Neuronal stem cell (in vitro differentiated cells): ENCODE measurements around the gene HCRTR2.

ENCODE experiments used
- DNase-seq: peaks from one replicate; pipeline ENCODE4 v3.0.0-alpha.2; 2013; ENCODE audit warnings: low spot score
- H2AFZ ChIP-seq: one replicate; pipeline ENCODE4 v1.6.1; 2013; ENCODE audit warnings: mild to moderate bottlenecking, low read length, inconsistent platforms
- H2AK5ac ChIP-seq: 2 replicates; pipeline ENCODE4 v1.6.1; 2013; ENCODE audit warnings: low read depth, mild to moderate bottlenecking, inconsistent platforms, low read length, moderate library complexity, mixed read lengths
- H2BK120ac ChIP-seq: 2 replicates; pipeline ENCODE4 v1.6.1; 2013; ENCODE audit warnings: low read depth, mild to moderate bottlenecking, inconsistent platforms, low read length, moderate library complexity, mixed read lengths
- H2BK12ac ChIP-seq: one replicate; pipeline ENCODE4 v1.6.1; 2013; ENCODE audit warnings: low read length, inconsistent platforms
- H2BK15ac ChIP-seq: 2 replicates; pipeline ENCODE4 v1.6.1; 2013; ENCODE audit warnings: mild to moderate bottlenecking, low read length, inconsistent platforms, mixed read lengths
- H2BK5ac ChIP-seq: one replicate; pipeline ENCODE4 v1.6.1; 2013; ENCODE audit warnings: inconsistent platforms, mild to moderate bottlenecking, low read length, moderate library complexity
- H3K14ac ChIP-seq: one replicate; pipeline ENCODE4 v1.6.1; 2013; ENCODE audit warnings: low read length, inconsistent platforms
- H3K18ac ChIP-seq: 2 replicates; pipeline ENCODE4 v1.6.1; 2013; ENCODE audit warnings: low read length, inconsistent platforms
- H3K23ac ChIP-seq: 2 replicates; pipeline ENCODE4 v1.6.1; 2013; ENCODE audit warnings: low read depth, mild to moderate bottlenecking, mixed read lengths, low read length, inconsistent platforms; ENCODE audit not compliant: poor library complexity
- H3K27ac ChIP-seq: replicated peaks from 3 replicates; pipeline ENCODE4 v1.5.1; 2013; ENCODE audit warnings: low read length, inconsistent platforms
- H3K27me3 ChIP-seq, 3 experiments: 2 replicates each; pipeline ENCODE4 v1.6.1; 2013; ENCODE audit warnings: low read length in 3 of 3, mild to moderate bottlenecking in 2 of 3, inconsistent platforms in 1 of 3, low read depth in 1 of 3, mixed read lengths in 1 of 3, moderate library complexity in 1 of 3; ENCODE audit not compliant: control insufficient read depth in 3 of 3, insufficient read depth in 3 of 3
- H3K36me3 ChIP-seq, 2 donors: replicated peaks in 1 of 2; 2 replicates each; pipeline ENCODE4 v1.6.1; 2013; ENCODE audit warnings: low read length in 2 of 2; ENCODE audit not compliant: control insufficient read depth in 2 of 2, insufficient read depth in 2 of 2
- H3K4ac ChIP-seq: 2 replicates; pipeline ENCODE4 v1.6.1; 2013; ENCODE audit warnings: inconsistent platforms, mild to moderate bottlenecking, low read length, moderate library complexity
- H3K4me1 ChIP-seq, 2 donors: 1 replicate in 1 of 2; 2 replicates in 1 of 2; pipeline ENCODE4 v1.6.1; 2013; ENCODE audit warnings: low read length in 2 of 2, low read depth in 1 of 2; ENCODE audit not compliant: control insufficient read depth in 2 of 2, insufficient read depth in 1 of 2
- H3K4me2 ChIP-seq: one replicate; pipeline ENCODE4 v1.6.1; 2013; ENCODE audit warnings: mild to moderate bottlenecking, low read length, inconsistent platforms; ENCODE audit not compliant: insufficient read depth, poor library complexity, severe bottlenecking
- H3K4me3 ChIP-seq, 2 donors: 2 replicates each; pipeline ENCODE4 v1.5.1; 2013; ENCODE audit warnings: low read length in 2 of 2, mild to moderate bottlenecking in 2 of 2, inconsistent platforms in 1 of 2, moderate library complexity in 1 of 2
- H3K79me1 ChIP-seq: one replicate; pipeline ENCODE4 v1.6.1; 2013; ENCODE audit warnings: low read depth, mild to moderate bottlenecking, inconsistent platforms, low read length, moderate library complexity
- H3K9ac ChIP-seq: one replicate; pipeline ENCODE4 v1.6.1; 2013; ENCODE audit warnings: mild to moderate bottlenecking, low read depth, low read length, inconsistent platforms; ENCODE audit not compliant: poor library complexity
- H3K9me3 ChIP-seq, 2 donors: replicated peaks in 1 of 2; 2 replicates each; pipeline versions ENCODE3 to v1.6.1; 2013; ENCODE audit warnings: low read length in 2 of 2, mild to moderate bottlenecking in 2 of 2, inconsistent platforms in 1 of 2, low read depth in 1 of 2, mixed read lengths in 1 of 2, moderate library complexity in 1 of 2; ENCODE audit not compliant: control insufficient read depth in 2 of 2, insufficient read depth in 1 of 2
- H4K8ac ChIP-seq: one replicate; pipeline ENCODE4 v1.6.1; 2013; ENCODE audit warnings: low read depth, mild to moderate bottlenecking, inconsistent platforms, low read length, moderate library complexity
- H4K91ac ChIP-seq: one replicate; pipeline ENCODE4 v1.6.1; 2013; ENCODE audit warnings: low read length, low read depth, mild to moderate bottlenecking, inconsistent platforms; ENCODE audit not compliant: poor library complexity
- WGBS, 2 donors: extraction: QIAGEN DNeasy Blood & Tissue Kit; methylation state at CpG; one replicate each; pipeline ENCODE4 v1.1.7; 2013; ENCODE audit warnings: missing lambda C conversion rate in 2 of 2, mixed read lengths in 1 of 2; ENCODE audit not compliant: insufficient read length in 2 of 2, insufficient replicate concordance in 1 of 2; ENCODE audit errors: extremely low coverage in 2 of 2; 5-methylcytosine and 5-hydroxymethylcytosine counted together

Gene HCRTR2

DNA sequence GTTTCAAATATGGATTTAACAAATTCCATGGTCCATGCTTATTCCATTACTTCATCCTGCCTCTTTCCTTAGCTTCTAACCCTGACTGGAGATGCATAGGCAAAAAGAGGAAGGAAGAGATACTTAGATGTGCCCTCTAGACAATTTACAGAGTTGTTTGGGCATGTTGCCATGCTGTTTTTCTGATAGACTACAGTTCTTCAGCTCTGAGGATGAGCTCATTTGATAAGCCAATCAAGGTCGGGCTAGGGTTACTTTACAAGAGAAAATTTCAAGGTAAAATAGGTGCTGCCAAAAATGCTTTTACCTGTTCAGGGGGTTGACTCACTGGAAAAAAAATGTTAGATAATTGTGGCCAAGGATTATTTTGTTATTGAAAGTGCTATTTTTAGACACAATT lies 5.9 kb downstream of the HCRTR2 start:
- H3K27ac ChIP-seq, result no peak overlapping the region
- no peak overlapping the region for H3K4me3 ChIP-seq
- H3K23ac ChIP-seq, result no peak overlapping the region
- H3K9ac ChIP-seq, result no peak overlapping the region
- H3K4me2 ChIP-seq, result no peak overlapping the region
- no peaks in the 10 kb centered on the region for H3K9me3 ChIP-seq
- H3K4me1 ChIP-seq, result no peaks in the 10 kb centered on the region
- DNase-seq, result no peak
- no peak overlapping the region for H2AFZ ChIP-seq
- no peak overlapping the region for H2BK120ac ChIP-seq
- no peak overlapping the region for H4K8ac ChIP-seq
- H2BK12ac ChIP-seq, result no peak overlapping the region
- H4K91ac ChIP-seq, result no peak overlapping the region
- H2AK5ac ChIP-seq, result no peak overlapping the region
- H2BK15ac ChIP-seq, result no peak overlapping the region
- peaks cover 0 to 12% (median 7%) of the 10 kb centered on the region in 3 experiments for H3K27me3 ChIP-seq
- no CpG with 5 or more reads among the region's 1 CpG for whole genome bisulfite sequencing, 2 donors
- H3K36me3 ChIP-seq, result no peaks in the 10 kb centered on the region
- H3K4ac ChIP-seq, result no peak overlapping the region
- H3K14ac ChIP-seq, result no peak overlapping the region
- H3K79me1 ChIP-seq, result no peaks in the 10 kb centered on the region
- H3K18ac ChIP-seq, result no peak overlapping the region
- no peak overlapping the region for H2BK5ac ChIP-seq

DNA sequence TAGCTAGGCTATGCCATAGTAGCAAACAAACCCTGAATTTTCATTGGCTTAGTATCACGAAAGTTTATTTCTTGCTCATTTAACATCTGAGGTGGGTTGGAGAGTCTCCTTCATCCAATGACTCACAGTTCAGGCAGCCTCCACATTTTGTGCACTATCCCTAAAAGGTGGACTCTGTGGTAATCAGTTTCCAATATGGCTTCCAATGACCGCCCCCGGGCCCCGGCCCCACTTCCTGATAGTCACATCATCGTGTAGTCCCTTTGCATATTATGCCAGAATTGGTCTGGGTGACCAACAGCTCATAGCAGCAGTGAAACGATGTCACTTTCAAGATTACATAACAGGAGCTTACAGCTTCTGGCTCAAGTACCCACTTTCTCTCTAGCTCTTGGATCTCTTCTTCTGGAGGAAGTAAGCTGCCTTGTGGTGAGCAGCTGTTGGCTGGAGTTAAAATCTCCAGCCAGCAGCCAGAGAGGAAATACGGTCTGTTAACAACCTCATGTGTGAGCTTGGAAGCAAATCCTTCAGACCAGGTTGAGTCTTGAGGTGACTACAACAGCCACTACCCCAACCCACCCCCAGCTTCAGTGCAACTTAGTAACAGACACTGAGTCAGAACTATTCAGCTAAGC lies 7.8 kb downstream of the HCRTR2 start:
- Histone ChIP-seq H2BK5ac (no peak overlapping the region), H3K4ac (no peak overlapping the region), H3K14ac (no peak overlapping the region), H2AK5ac (no peak overlapping the region), H3K79me1 (no peaks in the 10 kb centered on the region), H4K8ac (no peak overlapping the region), H2BK15ac (no peak overlapping the region), H3K27ac (no peak overlapping the region), H3K4me2 (no peak overlapping the region), H3K9me3 (no peaks in the 10 kb centered on the region), H3K18ac (no peak overlapping the region), H3K4me3 (no peak overlapping the region), H3K9ac (no peak overlapping the region), H2AFZ (no peak overlapping the region), H3K4me1 (no peaks in the 10 kb centered on the region), H3K36me3 (no peaks in the 10 kb centered on the region), H3K27me3 (no peaks in the 10 kb centered on the region), H2BK120ac (no peak overlapping the region), H4K91ac (no peak overlapping the region), H2BK12ac (no peak overlapping the region), H3K23ac (no peak overlapping the region)
- no CpG with 5 or more reads among the region's 7 CpGs for WGBS, 2 donors
- no peak for DNase-seq

- Histone ChIP-seq H3K4me3 (no peak overlapping the region), H2BK12ac (no peak overlapping the region), H3K9me3 (no peaks in the 10 kb centered on the region), H3K27ac (no peak overlapping the region), H3K79me1 (no peaks in the 10 kb centered on the region), H3K4ac (no peak overlapping the region), H3K9ac (no peak overlapping the region), H4K91ac (no peak overlapping the region), H3K18ac (no peak overlapping the region), H2AFZ (no peak overlapping the region), H3K27me3 (no peaks in the 10 kb centered on the region), H3K4me1 (no peaks in the 10 kb centered on the region), H3K36me3 (no peaks in the 10 kb centered on the region), H3K14ac (no peak overlapping the region), H4K8ac (no peak overlapping the region), H3K4me2 (no peak overlapping the region), H2AK5ac (no peak overlapping the region), H2BK5ac (no peak overlapping the region), H3K23ac (no peak overlapping the region), H2BK15ac (no peak overlapping the region), H2BK120ac (no peak overlapping the region)
- no peak for DNase-seq
- WGBS, 2 donors, result no CpG with 5 or more reads among the region's 4 CpGs
These were observed 10.6 kb downstream of the HCRTR2 start for GRCh38 chr6:55184782-55185530.

DNA sequence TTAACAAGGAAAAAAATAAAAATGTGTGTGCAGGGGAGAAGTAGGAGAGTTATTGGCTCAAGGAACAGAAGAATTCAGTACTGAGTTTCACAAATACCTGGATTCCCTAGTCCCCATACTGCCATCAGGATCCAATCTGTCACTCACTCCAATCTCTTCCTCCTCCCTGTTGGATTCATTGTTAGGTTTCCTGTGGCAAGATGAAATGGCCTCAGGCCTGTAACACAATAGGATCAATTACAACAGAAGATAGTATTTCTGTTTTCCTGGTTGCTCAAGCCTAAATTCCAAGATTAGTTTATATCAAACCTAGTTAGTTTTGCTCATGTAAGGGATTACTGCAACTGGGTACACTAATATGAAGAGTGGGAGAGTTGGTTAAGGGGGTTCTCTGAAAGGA lies 24.4 kb downstream of the HCRTR2 start:
- no peaks in the 10 kb centered on the region for H3K9me3 ChIP-seq
- H3K23ac ChIP-seq, result no peak overlapping the region
- peak overlapping the region; percentile 61 for H2AFZ ChIP-seq
- no peak overlapping the region for H3K4me3 ChIP-seq
- no peak overlapping the region for H2BK15ac ChIP-seq
- no peak for DNase-seq
- H4K8ac ChIP-seq, result no peak overlapping the region
- H3K4ac ChIP-seq, result no peak overlapping the region
- no peaks in the 10 kb centered on the region for H3K36me3 ChIP-seq
- no peak overlapping the region for H2BK12ac ChIP-seq
- H3K4me1 ChIP-seq, result no peaks in the 10 kb centered on the region
- H3K9ac ChIP-seq, result no peak overlapping the region
- no peak overlapping the region for H4K91ac ChIP-seq
- no peak overlapping the region for H3K4me2 ChIP-seq
- H3K18ac ChIP-seq, result no peak overlapping the region
- no peak overlapping the region for H3K14ac ChIP-seq
- no peak overlapping the region for H2BK5ac ChIP-seq
- no peak overlapping the region for H2AK5ac ChIP-seq
- no peak overlapping the region for H2BK120ac ChIP-seq
- no peak overlapping the region for H3K27ac ChIP-seq
- H3K27me3 ChIP-seq, result no peaks in the 10 kb centered on the region
- no peaks in the 10 kb centered on the region for H3K79me1 ChIP-seq
